K562 (cell line): ENCODE results near the gene EIF3J. TPM values are rescaled to one million over a fixed set of nuclear protein-coding genes. Genes with fewer than 3 reads are reported as not detected.

Experiments used
- ATAC-seq: fragments of 200-7000 bp; cut with Tn5 transposase; 3 replicates; pipeline ENCODE4 v1.9.1; 2020; ENCODE audit warnings: moderate library complexity
- BruUV-seq: library from RNA; stranded (reverse); fragments of 400-500 nt; replicated peaks from 2 replicates; lab custom pipeline; 2021; lab: Mats Ljungman, UMichigan
- CTCF ChIA-PET: fragments of 300-600 bp; formaldehyde crosslinking; extraction: SDS; loops from one replicate; lab custom pipeline; 2021; ENCODE audit warnings: low intra/inter-chr PET ratio; lab: Yijun Ruan, JAX
- POLR2A ChIA-PET: fragments of 300-600, 350-650 bp; sonication (Branson Sonifier 250); formaldehyde crosslinking; extraction: SDS; loops from one replicate; lab custom pipeline; 2021; ENCODE audit warnings: antibody characterized with exemption, inconsistent platforms; lab: Yijun Ruan, JAX
- DNase-seq, 4 experiments: peaks; one replicate each; pipeline versions ENCODE4 v3.0.0 to v3.0.0-alpha.2; 2011 to 2018; ENCODE audit warnings: low spot score in 3 of 4, mixed read lengths in 3 of 4; ENCODE audit errors: extremely low read depth in 1 of 4
- FAIRE-seq: peaks from 2 replicates; lab custom pipeline; 2011; peaks lifted over from hg19 to GRCh38; lab: Jason Lieb, UNC
- H2AFZ ChIP-seq: 2 replicates; pipeline ENCODE4 v1.6.0; 2011; ENCODE audit warnings: low read depth, low read length, control low read depth, inconsistent platforms
- H3K27ac ChIP-seq: fragments of 200-600 bp; 3 replicates; pipeline ENCODE4 v1.8.0; 2011; ENCODE audit warnings: low read depth, mild to moderate bottlenecking, control low read depth, inconsistent platforms, low read length, moderate library complexity, mixed read lengths; ENCODE audit errors: extremely low read depth
- H3K27me3 ChIP-seq, 2 experiments: fragments of 300-600 bp in 1 of 2; 2 replicates in 1 of 2; 3 replicates in 1 of 2; pipeline versions ENCODE4 v1.6.0 to v1.8.0; 2011; ENCODE audit warnings: inconsistent platforms in 2 of 2, low read length in 2 of 2, mild to moderate bottlenecking in 1 of 2, mixed read lengths in 1 of 2, moderate library complexity in 1 of 2; ENCODE audit not compliant: control insufficient read depth in 2 of 2, insufficient read depth in 2 of 2
- H3K36me3 ChIP-seq: fragments of 300-600 bp; 3 replicates; pipeline ENCODE4 v1.8.0; 2011; ENCODE audit warnings: mild to moderate bottlenecking, low read length, inconsistent platforms; ENCODE audit not compliant: control insufficient read depth, insufficient read depth
- H3K4me1 ChIP-seq, 2 experiments: fragments of 200-600 bp in 1 of 2; replicated peaks in 1 of 2; 2 replicates in 1 of 2; 3 replicates in 1 of 2; pipeline versions ENCODE4 v1.5.1 to v1.8.0; 2011; ENCODE audit warnings: inconsistent platforms in 2 of 2, low read length in 2 of 2, mild to moderate bottlenecking in 1 of 2, mixed read lengths in 1 of 2, moderate library complexity in 1 of 2; ENCODE audit not compliant: control insufficient read depth in 2 of 2, insufficient read depth in 2 of 2
- H3K4me2 ChIP-seq: 2 replicates; pipeline ENCODE4 v1.6.1; 2011; ENCODE audit warnings: low read length, control low read depth, inconsistent platforms, mixed read lengths; ENCODE audit not compliant: insufficient read depth
- H3K4me3 ChIP-seq: fragments of 200-600 bp; sonication (generic), shearing (Covaris generic); 2 replicates; pipeline ENCODE4 v1.5.1; 2016; ENCODE audit warnings: control low read depth, inconsistent platforms
- H3K79me2 ChIP-seq: fragments of 200-600 bp; 3 replicates; pipeline ENCODE4 v1.8.0; 2011; ENCODE audit warnings: low read length, inconsistent platforms; ENCODE audit not compliant: control insufficient read depth, insufficient read depth
- H3K9ac ChIP-seq, 2 experiments: 2 replicates each; pipeline versions ENCODE4 v1.6.0 to v1.6.1; 2011; ENCODE audit warnings: low read depth in 2 of 2, low read length in 2 of 2, control low read depth in 1 of 2, inconsistent platforms in 1 of 2, mild to moderate bottlenecking in 1 of 2, mixed read lengths in 1 of 2; ENCODE audit not compliant: insufficient read depth in 1 of 2
- H3K9me1 ChIP-seq: one replicate; pipeline ENCODE4 v1.6.0; 2011; ENCODE audit warnings: inconsistent platforms, mild to moderate bottlenecking, low read length, moderate library complexity; ENCODE audit not compliant: control insufficient read depth, insufficient read depth
- H3K9me3 ChIP-seq: replicated peaks from 2 replicates; pipeline ENCODE4 v1.5.1; 2011; ENCODE audit warnings: low read depth, low read length, inconsistent platforms; ENCODE audit not compliant: control insufficient read depth, insufficient read depth
- H4K20me1 ChIP-seq: replicated peaks from 2 replicates; pipeline ENCODE4 v1.6.1; 2011; ENCODE audit warnings: low read length, inconsistent platforms, mixed read lengths; ENCODE audit not compliant: control insufficient read depth, insufficient read depth
- CBX5 ChIP-seq: IDR thresholded peaks from 2 replicates; pipeline ENCODE4 v1.6.1; 2014; ENCODE audit warnings: low read depth, borderline replicate concordance
- CXXC5 ChIP-seq: fragments of 250-450 bp; sonication (Bioruptor Pico); IDR thresholded peaks from 2 replicates; pipeline ENCODE4 v1.8.0; 2022; ENCODE audit warnings: inconsistent platforms, mild to moderate bottlenecking, moderate library complexity
- MEF2A ChIP-seq: IDR thresholded peaks from 2 replicates; pipeline ENCODE4 v1.6.1; 2011; ENCODE audit warnings: low read depth, mild to moderate bottlenecking, low read length, moderate library complexity; ENCODE audit not compliant: control insufficient read depth
- NFIX ChIP-seq: fragments of 250-450 bp; sonication (Bioruptor Pico); IDR thresholded peaks from 2 replicates; pipeline ENCODE4 v1.4.0; 2020; ENCODE audit warnings: low read depth, mild to moderate bottlenecking, moderate library complexity
- RHOXF2B ChIP-seq: fragments of 250-450 bp; sonication (Bioruptor Pico); conservative IDR thresholded peaks from 2 replicates; pipeline ENCODE4 v1.5.1; 2021
- SMAD1 ChIP-seq: fragments of 150-350 bp; IDR thresholded peaks from 2 replicates; pipeline ENCODE4 v1.6.1; 2014; ENCODE audit warnings: low read length, low read depth; ENCODE audit not compliant: partially characterized antibody
- TCF7 ChIP-seq: sonication (generic); IDR thresholded peaks from 2 replicates; pipeline ENCODE4 v1.6.1; 2016; ENCODE audit warnings: antibody characterized with exemption, borderline replicate concordance
- WHSC1 ChIP-seq: IDR thresholded peaks from one replicate; pipeline ENCODE4 v1.6.1; 2012; ENCODE audit warnings: low read length, control low read depth, inconsistent platforms
- ZNF175 ChIP-seq: fragments of 200-800 bp; sonication (Bioruptor generic); IDR thresholded peaks from 2 replicates; pipeline ENCODE4 v1.6.1; 2016; ENCODE audit warnings: low read depth, mild to moderate bottlenecking, missing genetic modification characterization, missing compliant biosample characterization
- ZNF316 ChIP-seq: fragments of 450-650 bp; IDR thresholded peaks from 2 replicates; pipeline ENCODE4 v1.6.1; 2016
- WGBS: fragments of 100-300 bp; shearing (Covaris generic); methylation state at CpG from one replicate; pipeline ENCODE4 v1.1.6; 2016; ENCODE audit warnings: low coverage, mixed read lengths; ENCODE audit not compliant: insufficient coverage; ENCODE audit errors: missing lambda C conversion rate; 5-methylcytosine and 5-hydroxymethylcytosine counted together
- in situ Hi-C: fragments of 300-500 bp; cut with MboI; formaldehyde crosslinking; loops from 4 replicates; pipeline ENCODE4 v1.15.0; 2018; ENCODE audit warnings: inconsistent platforms, mixed read lengths
- intact Hi-C: fragments of 100-400 bp; cut with micrococcal nuclease; formaldehyde crosslinking; loops from 2 replicates; pipeline ENCODE4 v1.14.2; 2022
- polyA plus RNA-seq, 8 experiments: library from polyadenylated mRNA; depleted of rRNA in 4 of 8; stranded (reverse) in 5 of 8; unstranded in 3 of 8; fragments of >200 nt; fragmentation: Nextera tagmentation in 2 of 8; fragmentation: Illumina TruSeq in 1 of 8; extraction: Ambion mirVana in 2 of 8; extraction: Trizol in 1 of 8; gene quantifications; 2 replicates each; pipeline versions ENCODE4 v1.2.1 to v1.2.3, GENCODE V29; 2011 to 2014; ENCODE audit warnings: inconsistent platforms in 1 of 8, missing spikeins in 1 of 8
- total RNA-seq, 7 experiments: library from RNA; depleted of rRNA in 6 of 7; stranded (reverse); fragments of >200 nt in 6 of 7; fragmentation: Illumina TruSeq in 2 of 7; extraction: Trizol in 2 of 7; gene quantifications; 2 replicates each; pipeline versions ENCODE4 v1.2.1 to v1.2.3, GENCODE V29; 2011 to 2021; ENCODE audit warnings: low replicate concordance in 1 of 7
- TF ChIP-seq, protein P1 (sequence below), 2 experiments: IDR thresholded peaks; 2 replicates each; pipeline ENCODE4 v1.6.1; 2011; ENCODE audit warnings: borderline replicate concordance in 1 of 2, control low read depth in 1 of 2, low read depth in 1 of 2, low read length in 1 of 2, mild to moderate bottlenecking in 1 of 2, mixed read lengths in 1 of 2, moderate library complexity in 1 of 2; ENCODE audit not compliant: insufficient read depth in 1 of 2, insufficient read length in 1 of 2, poor library complexity in 1 of 2, severe bottlenecking in 1 of 2; ENCODE audit errors: extremely low read depth in 1 of 2
- TF ChIP-seq, protein P2 (sequence below), 2 experiments: fragments of 250-450 bp in 1 of 2; fragments of 450-650 bp in 1 of 2; sonication (Bioruptor Pico) in 1 of 2; IDR thresholded peaks; 2 replicates each; pipeline versions ENCODE4 v1.6.1 to v1.8.0; 2016 to 2021; ENCODE audit warnings: mild to moderate bottlenecking in 2 of 2, moderate library complexity in 2 of 2, missing compliant biosample characterization in 1 of 2, missing genetic modification characterization in 1 of 2
- TF ChIP-seq, protein P3 (sequence below): sonication (generic); formaldehyde crosslinking; IDR thresholded peaks from 2 replicates; pipeline ENCODE4 v1.8.0; 2023; ENCODE audit warnings: mild to moderate bottlenecking, missing genetic modification reagents

EIF3J gene
- total and polyA plus RNA-seq, 9 of the 15 experiments (the other 6 are each of a cell fraction or from before 2014, with no cell fraction given): 44.2 to 217 (median 151) TPM

DNA sequence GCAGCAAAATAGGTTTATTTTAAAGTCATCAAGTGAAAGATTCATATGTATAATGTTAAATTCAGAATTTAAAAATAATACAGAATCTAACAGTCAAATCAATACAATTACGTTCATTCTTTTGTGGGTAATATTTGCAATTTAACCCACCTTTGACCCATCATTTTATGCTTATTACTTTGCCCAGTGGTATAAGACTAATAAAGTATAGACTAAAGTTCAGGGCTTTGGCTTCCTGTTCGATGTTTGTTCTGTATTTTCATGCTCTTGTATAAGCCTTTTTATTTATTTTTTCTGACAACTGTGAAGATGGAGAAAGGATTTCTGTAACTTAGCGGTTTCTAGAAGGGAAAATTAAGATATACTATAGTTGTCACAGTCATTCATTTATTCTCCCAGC lies 44.3 kb upstream of the EIF3J start:
- peaks cover 0 to 5% of the 10 kb centered on the region in 2 experiments; a peak in 2 of 5 replicates for H3K4me1 ChIP-seq
- no peaks in the 10 kb centered on the region for H3K9me1 ChIP-seq
- no peak overlapping the region for H3K4me3 ChIP-seq
- no TSS peak for BruUV-seq
- H3K9ac ChIP-seq: no peak overlapping the region
- no peak for FAIRE-seq
- in situ Hi-C loops: no loop called here
- ATAC-seq: no peak
- H3K27ac ChIP-seq: no peak overlapping the region
- CTCF ChIA-PET: no interaction called here
- H3K4me2 ChIP-seq: no peak overlapping the region
- H2AFZ ChIP-seq: no peak overlapping the region
- peaks cover 7% of the 10 kb centered on the region; the same call in 2 of the 3 replicates for H3K79me2 ChIP-seq
- H3K9me3 ChIP-seq: no peaks in the 10 kb centered on the region
- WGBS: 87% methylated on average over 3 of the region's 3 CpGs
- no peaks in the 10 kb centered on the region for H3K27me3 ChIP-seq
- intact Hi-C loops: no loop called here
- no peak for DNase-seq
- H3K36me3 ChIP-seq: peaks cover 79% of the 10 kb centered on the region
- H4K20me1 ChIP-seq: no peaks in the 10 kb centered on the region
- POLR2A ChIA-PET: interaction anchor here (1.4 kb wide), 1 partner anchor 16 kb away, joined by 3 read pairs; no protein-coding TSS in a partner anchor
- TF ChIP-seq WHSC1: no peak
- TF ChIP-seq, protein P1, sequence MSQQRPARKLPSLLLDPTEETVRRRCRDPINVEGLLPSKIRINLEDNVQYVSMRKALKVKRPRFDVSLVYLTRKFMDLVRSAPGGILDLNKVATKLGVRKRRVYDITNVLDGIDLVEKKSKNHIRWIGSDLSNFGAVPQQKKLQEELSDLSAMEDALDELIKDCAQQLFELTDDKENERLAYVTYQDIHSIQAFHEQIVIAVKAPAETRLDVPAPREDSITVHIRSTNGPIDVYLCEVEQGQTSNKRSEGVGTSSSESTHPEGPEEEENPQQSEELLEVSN (IDR thresholded peaks at IDR 0.05; ENCODE audit: borderline replicate concordance in 1 of 2, extremely low read depth in 1 of 2, insufficient read depth in 1 of 2, insufficient read length in 1 of 2, low read depth in 1 of 2, low read length in 1 of 2, poor library complexity in 1 of 2, severe bottlenecking in 1 of 2): no peak
- TF ChIP-seq, protein P2, sequence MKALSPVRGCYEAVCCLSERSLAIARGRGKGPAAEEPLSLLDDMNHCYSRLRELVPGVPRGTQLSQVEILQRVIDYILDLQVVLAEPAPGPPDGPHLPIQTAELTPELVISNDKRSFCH (CRISPR knock-in tag; IDR thresholded peaks at IDR 0.05): no peak
- TF ChIP-seq, protein P2 (tag; IDR thresholded peaks at IDR 0.05): no peak
- no peak for TF ChIP-seq NFIX (CRISPR knock-in tag)
- TF ChIP-seq ZNF175 (CRISPR knock-in tag): no peak
- TF ChIP-seq CBX5: no peak
- no peak for TF ChIP-seq TCF7
- TF ChIP-seq MEF2A: no peak
- TF ChIP-seq RHOXF2B (CRISPR knock-in tag): no peak
- no peak for TF ChIP-seq ZNF316
- TF ChIP-seq, protein P3, sequence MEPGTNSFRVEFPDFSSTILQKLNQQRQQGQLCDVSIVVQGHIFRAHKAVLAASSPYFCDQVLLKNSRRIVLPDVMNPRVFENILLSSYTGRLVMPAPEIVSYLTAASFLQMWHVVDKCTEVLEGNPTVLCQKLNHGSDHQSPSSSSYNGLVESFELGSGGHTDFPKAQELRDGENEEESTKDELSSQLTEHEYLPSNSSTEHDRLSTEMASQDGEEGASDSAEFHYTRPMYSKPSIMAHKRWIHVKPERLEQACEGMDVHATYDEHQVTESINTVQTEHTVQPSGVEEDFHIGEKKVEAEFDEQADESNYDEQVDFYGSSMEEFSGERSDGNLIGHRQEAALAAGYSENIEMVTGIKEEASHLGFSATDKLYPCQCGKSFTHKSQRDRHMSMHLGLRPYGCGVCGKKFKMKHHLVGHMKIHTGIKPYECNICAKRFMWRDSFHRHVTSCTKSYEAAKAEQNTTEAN (CRISPR knock-in tag): no peak
- no peak for TF ChIP-seq CXXC5 (CRISPR knock-in tag)
- TF ChIP-seq SMAD1: no peak
- TF ChIP-seq, all 486 proteins: peak for 0
